Subcutaneous abdominal adipose tissue (tissue), 5 donors: ENCODE data around the gene FBXO10.

Source experiments
- H3K27ac ChIP-seq: one replicate; pipeline ENCODE4 v1.7.0; 2013; ENCODE audit warnings: low read depth, mild to moderate bottlenecking, inconsistent platforms, low read length, moderate library complexity
- H3K27me3 ChIP-seq, 5 donors: one replicate each; pipeline ENCODE4 v1.7.0; 2013; ENCODE audit warnings: low read length in 5 of 5, inconsistent platforms in 1 of 5; ENCODE audit not compliant: control insufficient read depth in 5 of 5, insufficient read depth in 4 of 5
- H3K36me3 ChIP-seq, 5 donors: one replicate each; pipeline ENCODE4 v1.7.0; 2013; ENCODE audit warnings: low read length in 5 of 5; ENCODE audit not compliant: control insufficient read depth in 5 of 5, insufficient read depth in 5 of 5
- H3K4me1 ChIP-seq, 5 donors: one replicate each; pipeline ENCODE4 v1.7.0; 2013; ENCODE audit warnings: low read length in 5 of 5, mild to moderate bottlenecking in 3 of 5, moderate library complexity in 1 of 5; ENCODE audit not compliant: control insufficient read depth in 5 of 5, insufficient read depth in 5 of 5
- H3K4me3 ChIP-seq, 5 donors: one replicate each; pipeline ENCODE4 v1.7.0; 2013; ENCODE audit warnings: low read length in 5 of 5, low read depth in 1 of 5
- H3K9ac ChIP-seq, 5 donors: one replicate each; pipeline ENCODE4 v1.7.0; 2013; ENCODE audit warnings: low read length in 5 of 5, mild to moderate bottlenecking in 4 of 5, moderate library complexity in 3 of 5
- H3K9me3 ChIP-seq, 5 donors: one replicate each; pipeline ENCODE4 v1.7.0; 2013; ENCODE audit warnings: low read length in 5 of 5; ENCODE audit not compliant: control insufficient read depth in 5 of 5
- donor health status: healthy.
- donor health status: healthy.
- donor health status: healthy.
- donor health status: healthy.
- donor health status: healthy.

Gene FBXO10

GRCh38 chr9:37541465-37541864, 34.7 kb downstream of the FBXO10 start:
- no peak overlapping the region for H3K27ac ChIP-seq
- H3K9me3 ChIP-seq: no peaks in the 10 kb centered on the region
- H3K27me3 ChIP-seq: no peaks in the 10 kb centered on the region
- H3K36me3 ChIP-seq: peaks cover 0 to 38% (median 29%) of the 10 kb centered on the region in 5 donors
- peaks cover 2 to 6% (median 5%) of the 10 kb centered on the region in 5 donors for H3K4me1 ChIP-seq
- H3K9ac ChIP-seq: no peak overlapping the region
- H3K4me3 ChIP-seq: no peak overlapping the region

DNA sequence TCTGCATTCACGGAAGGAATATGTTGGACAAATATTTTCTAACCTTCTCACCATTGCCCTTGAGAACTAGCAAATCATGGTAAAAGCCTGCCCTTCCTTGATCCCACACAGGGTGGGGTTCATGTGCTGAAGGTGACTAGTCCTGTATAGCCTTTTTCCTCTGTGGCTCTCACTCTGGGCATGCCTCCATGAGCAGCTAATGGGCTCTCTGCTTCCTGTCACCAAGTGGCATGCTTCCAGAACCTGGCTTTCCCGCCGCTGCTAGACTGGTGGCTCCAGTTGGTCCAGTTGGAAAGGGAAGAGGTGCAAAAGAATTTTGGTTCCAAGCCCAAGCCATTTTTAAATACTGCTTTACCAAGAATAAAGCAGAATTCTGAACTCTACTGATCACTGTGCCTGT, 35.5 kb downstream of the FBXO10 start:
- Histone ChIP-seq H3K27ac (no peak overlapping the region), H3K36me3 (peaks cover 5 to 42% (median 35%) of the 10 kb centered on the region in 5 donors)

DNA sequence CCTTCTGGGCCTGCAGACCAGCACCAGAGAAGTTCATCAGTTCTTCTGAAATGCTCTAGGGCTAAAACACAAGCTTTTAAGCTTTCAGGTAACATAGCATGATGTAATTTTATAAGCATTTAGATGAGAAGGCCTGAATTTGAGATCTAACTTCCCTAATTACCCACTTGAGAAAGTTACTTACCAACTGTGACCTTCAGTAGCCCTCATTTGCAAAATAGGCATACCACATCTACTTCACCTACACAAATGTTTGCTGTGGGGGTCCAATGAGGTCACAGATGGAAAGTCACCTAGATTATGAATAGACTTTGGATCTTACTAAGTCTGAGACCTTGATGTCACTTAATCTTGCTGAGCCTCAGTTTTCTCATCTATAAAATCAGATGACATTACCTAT, 36.5 kb downstream of the FBXO10 start:
- no peaks in the 10 kb centered on the region for H3K9me3 ChIP-seq
- no peak overlapping the region for H3K27ac ChIP-seq
- H3K4me3 ChIP-seq: no peak overlapping the region
- no peaks in the 10 kb centered on the region for H3K27me3 ChIP-seq
- peaks cover 2 to 6% (median 5%) of the 10 kb centered on the region in 5 donors for H3K4me1 ChIP-seq
- H3K36me3 ChIP-seq: peaks cover 5 to 46% (median 36%) of the 10 kb centered on the region in 5 donors
- no peak overlapping the region for H3K9ac ChIP-seq

More for the DNA sequence above, 35.5 kb downstream of the FBXO10 start:
- Histone ChIP-seq H3K4me3 (no peak overlapping the region), H3K9ac (no peak overlapping the region), H3K4me1 (peaks cover 2 to 6% (median 5%) of the 10 kb centered on the region in 5 donors), H3K27me3 (no peaks in the 10 kb centered on the region), H3K9me3 (no peaks in the 10 kb centered on the region)

- peaks cover 5 to 49% (median 36%) of the 10 kb centered on the region in 5 donors for H3K36me3 ChIP-seq
Measured at GRCh38 chr9:37538099-37538498, 38.1 kb downstream of the FBXO10 start.

GRCh38 chr9:37534901-37535300, 41.3 kb downstream of the FBXO10 start:
- Histone ChIP-seq H3K27me3 (no peaks in the 10 kb centered on the region), H3K4me3 (no peak overlapping the region), H3K27ac (no peak overlapping the region), H3K4me1 (no peaks in the 10 kb centered on the region), H3K9me3 (no peaks in the 10 kb centered on the region), H3K9ac (no peak overlapping the region), H3K36me3 (peaks cover 5 to 52% (median 39%) of the 10 kb centered on the region in 5 donors)

More at GRCh38 chr9:37538099-37538498, 38.1 kb downstream of the FBXO10 start:
- Histone ChIP-seq H3K9ac (no peak overlapping the region), H3K27ac (no peak overlapping the region), H3K4me1 (peaks cover 2 to 6% (median 5%) of the 10 kb centered on the region in 5 donors), H3K9me3 (no peaks in the 10 kb centered on the region), H3K27me3 (no peaks in the 10 kb centered on the region), H3K4me3 (no peak overlapping the region)

DNA sequence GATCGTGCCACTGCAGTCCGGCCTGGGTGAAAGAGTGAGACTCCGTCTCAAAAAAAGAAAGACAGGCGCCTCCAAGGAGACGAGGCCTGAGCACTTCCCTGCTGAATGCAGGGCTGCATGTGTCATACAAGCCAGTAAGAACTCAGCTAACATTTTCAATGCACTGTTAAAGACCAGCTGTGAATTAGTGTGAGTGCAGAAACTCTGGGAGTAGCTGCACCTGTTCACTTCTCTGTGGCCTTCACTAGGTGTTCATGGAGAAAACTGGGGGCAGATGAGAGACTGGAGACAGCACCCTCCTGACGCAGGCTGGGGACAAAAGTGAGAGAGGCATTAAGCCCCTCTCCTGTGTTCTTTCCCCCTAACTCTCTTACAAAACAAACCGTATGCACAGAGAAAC, 41.8 kb downstream of the FBXO10 start:
- Histone ChIP-seq H3K9me3 (no peaks in the 10 kb centered on the region), H3K4me3 (no peak overlapping the region), H3K36me3 (peaks cover 5 to 56% (median 42%) of the 10 kb centered on the region in 5 donors), H3K4me1 (no peaks in the 10 kb centered on the region), H3K27me3 (no peaks in the 10 kb centered on the region), H3K9ac (no peak overlapping the region), H3K27ac (no peak overlapping the region)

DNA sequence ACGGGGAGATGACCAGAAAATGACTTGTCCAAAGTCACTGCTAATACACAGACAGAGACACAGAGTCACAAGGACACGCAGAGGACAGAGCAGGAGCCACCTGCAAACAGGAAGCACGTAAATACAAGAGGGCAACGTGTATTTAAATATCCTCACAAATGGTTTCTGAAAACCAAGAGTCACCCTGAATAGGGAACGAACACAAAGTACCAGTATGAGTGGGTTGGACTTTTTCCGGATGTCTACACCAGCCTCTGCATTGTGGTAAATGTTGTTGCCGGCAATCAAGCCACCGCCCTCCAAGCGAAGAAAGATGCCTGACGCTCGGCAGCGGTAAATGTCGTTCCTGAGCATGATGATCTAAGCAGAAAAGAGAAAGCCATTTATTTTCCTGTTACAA, 44.5 kb downstream of the FBXO10 start:
- Histone ChIP-seq H3K4me1 (no peaks in the 10 kb centered on the region), H3K27me3 (no peaks in the 10 kb centered on the region), H3K4me3 (no peak overlapping the region), H3K27ac (no peak overlapping the region), H3K9me3 (no peaks in the 10 kb centered on the region), H3K36me3 (peaks cover 9 to 56% (median 43%) of the 10 kb centered on the region in 5 donors), H3K9ac (no peak overlapping the region)

- Histone ChIP-seq H3K4me3 (no peak overlapping the region), H3K4me1 (no peaks in the 10 kb centered on the region), H3K9ac (no peak overlapping the region), H3K9me3 (no peaks in the 10 kb centered on the region), H3K36me3 (peaks cover 4 to 62% (median 51%) of the 10 kb centered on the region in 5 donors), H3K27ac (no peak overlapping the region), H3K27me3 (no peaks in the 10 kb centered on the region)
Measured at GRCh38 chr9:37528652-37529471, 47.3 kb downstream of the FBXO10 start.

DNA sequence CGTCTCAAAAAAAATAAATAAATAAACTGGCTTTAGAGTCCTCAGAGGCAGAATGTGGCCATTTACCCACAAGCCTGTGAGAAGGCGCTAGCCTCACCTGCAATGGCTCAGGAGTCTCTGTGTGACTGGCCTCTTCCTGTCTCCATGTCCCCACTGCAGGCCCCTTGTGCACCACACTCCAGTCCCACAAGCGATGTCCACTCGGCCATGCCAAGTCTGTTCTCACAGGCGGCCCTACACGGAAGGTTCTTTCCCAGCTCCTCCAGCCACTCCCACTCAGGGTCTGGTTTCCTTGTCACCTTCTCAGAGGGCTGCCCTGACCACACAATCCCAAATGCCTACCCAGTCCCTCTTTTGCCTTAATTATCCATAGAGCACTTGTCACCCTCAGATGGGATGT, 52.3 kb downstream of the FBXO10 start:
- H3K4me1 ChIP-seq: no peaks in the 10 kb centered on the region
- no peak overlapping the region for H3K9ac ChIP-seq
- no peaks in the 10 kb centered on the region for H3K27me3 ChIP-seq
- no peak overlapping the region for H3K4me3 ChIP-seq
- H3K27ac ChIP-seq: no peak overlapping the region
- peaks cover 7 to 74% (median 62%) of the 10 kb centered on the region in 5 donors for H3K36me3 ChIP-seq
- no peaks in the 10 kb centered on the region for H3K9me3 ChIP-seq

GRCh38 chr9:37522971-37523370, 53.2 kb downstream of the FBXO10 start:
- Histone ChIP-seq H3K36me3 (peaks cover 7 to 72% (median 59%) of the 10 kb centered on the region in 5 donors), H3K4me3 (no peak overlapping the region), H3K27me3 (no peaks in the 10 kb centered on the region), H3K4me1 (no peaks in the 10 kb centered on the region), H3K27ac (no peak overlapping the region), H3K9me3 (no peaks in the 10 kb centered on the region), H3K9ac (no peak overlapping the region)
